ENCODE measurements around the gene STK24. TPM values are rescaled to one million over a fixed set of nuclear protein-coding genes. Genes with fewer than 3 reads are reported as not detected.

The STK24 gene
- total RNA-seq, 1 donor from 2014 or later, result 92.3 TPM

GRCh38 chr13:98462946-98463345 lies 114.0 kb downstream of the STK24 start:
- Mint-ChIP-seq H3K27me3 (ENCODE audit: unreplicated experiment) (peaks cover 12% of the 10 kb centered on the region), H3K36me3 (ENCODE audit: low read depth, unreplicated experiment) (peaks cover 35% of the 10 kb centered on the region), H3K27ac (ENCODE audit: unreplicated experiment) (peak overlapping the region; percentile 9), H3K4me3 (ENCODE audit: unreplicated experiment) (peak overlapping the region; percentile 48), H3K4me1 (ENCODE audit: unreplicated experiment) (peaks cover 21% of the 10 kb centered on the region), H3K9me3 (ENCODE audit: unreplicated experiment) (no peaks in the 10 kb centered on the region)
- TF ChIP-seq CTCF (IDR thresholded peaks at IDR 0.05; ENCODE audit: unreplicated experiment), result no peak
- DNase-seq (ENCODE audit: low spot score), result no peak

GRCh38 chr13:98462241-98462882 lies 114.5 kb downstream of the STK24 start:
- peak overlapping the region; percentile 9 for H3K27ac Mint-ChIP-seq (ENCODE audit: unreplicated experiment)
- peaks cover 21% of the 10 kb centered on the region for H3K4me1 Mint-ChIP-seq (ENCODE audit: unreplicated experiment)

GRCh38 chr13:98461486-98462240 lies 115.2 kb downstream of the STK24 start:
- no peak overlapping the region for H3K4me3 Mint-ChIP-seq (ENCODE audit: unreplicated experiment)
- H3K36me3 Mint-ChIP-seq (ENCODE audit: low read depth, unreplicated experiment), result peaks cover 39% of the 10 kb centered on the region

More at GRCh38 chr13:98462241-98462882, 114.5 kb downstream of the STK24 start:
- DNase-seq (ENCODE audit: low spot score), result no peak
- TF ChIP-seq CTCF (IDR thresholded peaks at IDR 0.05; ENCODE audit: unreplicated experiment), result no peak
- peak overlapping the region; percentile 48 for H3K4me3 Mint-ChIP-seq (ENCODE audit: unreplicated experiment)
- peaks cover 12% of the 10 kb centered on the region for H3K27me3 Mint-ChIP-seq (ENCODE audit: unreplicated experiment)
- peaks cover 34% of the 10 kb centered on the region for H3K36me3 Mint-ChIP-seq (ENCODE audit: low read depth, unreplicated experiment)
- H3K9me3 Mint-ChIP-seq (ENCODE audit: unreplicated experiment), result no peaks in the 10 kb centered on the region

GRCh38 chr13:98460516-98460915 lies 116.4 kb downstream of the STK24 start:
- Mint-ChIP-seq H3K36me3 (ENCODE audit: low read depth, unreplicated experiment) (peaks cover 43% of the 10 kb centered on the region), H3K27me3 (ENCODE audit: unreplicated experiment) (peaks cover 13% of the 10 kb centered on the region), H3K9me3 (ENCODE audit: unreplicated experiment) (no peaks in the 10 kb centered on the region), H3K4me1 (ENCODE audit: unreplicated experiment) (peaks cover 18% of the 10 kb centered on the region), H3K4me3 (ENCODE audit: unreplicated experiment) (no peak overlapping the region), H3K27ac (ENCODE audit: unreplicated experiment) (no peak overlapping the region)
- DNase-seq (ENCODE audit: low spot score), result no peak
- TF ChIP-seq CTCF (IDR thresholded peaks at IDR 0.05; ENCODE audit: unreplicated experiment), result no peak

More at GRCh38 chr13:98461486-98462240, 115.2 kb downstream of the STK24 start:
- no peak for DNase-seq (ENCODE audit: low spot score)
- TF ChIP-seq CTCF (IDR thresholded peaks at IDR 0.05; ENCODE audit: unreplicated experiment), result no peak
- H3K9me3 Mint-ChIP-seq (ENCODE audit: unreplicated experiment), result no peaks in the 10 kb centered on the region
- peaks cover 21% of the 10 kb centered on the region for H3K4me1 Mint-ChIP-seq (ENCODE audit: unreplicated experiment)
- peak overlapping the region; percentile 9 for H3K27ac Mint-ChIP-seq (ENCODE audit: unreplicated experiment)
- peaks cover 14% of the 10 kb centered on the region for H3K27me3 Mint-ChIP-seq (ENCODE audit: unreplicated experiment)

Data from endothelial cell (in vitro differentiated cells).